GM12878 (cell line): ENCODE measurements around the gene RREB1. TPM values are rescaled to one million over a fixed set of nuclear protein-coding genes. Genes with fewer than 3 reads are reported as not detected.

Experiments used
- BCL3 ChIP-seq: IDR thresholded peaks from 2 replicates; pipeline ENCODE4 v1.6.1; 2011; ENCODE audit warnings: borderline replicate concordance, low read depth, mild to moderate bottlenecking, moderate library complexity, low read length; ENCODE audit not compliant: insufficient read depth, poor library complexity, severe bottlenecking
- CUX1 ChIP-seq: IDR thresholded peaks from 2 replicates; pipeline ENCODE4 v1.6.1; 2012; ENCODE audit warnings: improper control_type of control experiment, low read depth, low read length; ENCODE audit not compliant: insufficient replicate concordance
- IKZF1 ChIP-seq: fragments of 450-650 bp; conservative IDR thresholded peaks from 2 replicates; pipeline ENCODE4 v1.6.1; 2017; ENCODE audit warnings: antibody characterized with exemption, mild to moderate bottlenecking
- IRF4 ChIP-seq: IDR thresholded peaks from 2 replicates; pipeline ENCODE4 v1.6.1; 2011; ENCODE audit warnings: low read depth, low read length
- IRF5 ChIP-seq: fragments of 450-650 bp; IDR thresholded peaks from 2 replicates; pipeline ENCODE4 v1.6.1; 2017; ENCODE audit warnings: borderline replicate concordance
- JUNB ChIP-seq: IDR thresholded peaks from 2 replicates; pipeline ENCODE4 v1.6.1; 2016; ENCODE audit warnings: antibody characterized with exemption, mild to moderate bottlenecking
- MXI1 ChIP-seq: fragments of 150-350 bp; IDR thresholded peaks from 2 replicates; pipeline ENCODE4 v1.6.1; 2011; ENCODE audit warnings: low read depth, mild to moderate bottlenecking, inconsistent platforms, low read length, improper control_type of control experiment
- MYB ChIP-seq: fragments of 150-350 bp; IDR thresholded peaks from 2 replicates; pipeline ENCODE4 v1.6.1; 2014; ENCODE audit warnings: mild to moderate bottlenecking, low read depth, low read length, borderline replicate concordance
- NR2C2 ChIP-seq: IDR thresholded peaks from 2 replicates; pipeline ENCODE4 v1.6.1; 2011; ENCODE audit warnings: borderline replicate concordance, low read depth; ENCODE audit not compliant: control insufficient read depth, insufficient read length
- NRF1 ChIP-seq: conservative IDR thresholded peaks from 2 replicates; pipeline ENCODE4 v1.6.1; 2011; ENCODE audit warnings: mild to moderate bottlenecking, low read depth, low read length, improper control_type of control experiment
- POLR2AphosphoS5 ChIP-seq: IDR thresholded peaks from 2 replicates; pipeline ENCODE4 v1.6.1; 2011; ENCODE audit warnings: mild to moderate bottlenecking, low read length, inconsistent platforms
- RBBP5 ChIP-seq: fragments of 200-600 bp; sonication (generic); conservative IDR thresholded peaks from 2 replicates; pipeline ENCODE4 v1.6.1; 2016
- SREBF1 ChIP-seq: IDR thresholded peaks from 2 replicates; pipeline ENCODE4 v1.6.1; 2012; ENCODE audit warnings: mild to moderate bottlenecking, low read length
- STAT1 ChIP-seq: fragments of 450-650 bp; conservative IDR thresholded peaks from 2 replicates; pipeline ENCODE4 v1.6.1; 2014; ENCODE audit warnings: antibody characterized with exemption, mild to moderate bottlenecking
- TARDBP ChIP-seq: IDR thresholded peaks from 2 replicates; pipeline ENCODE4 v1.6.1; 2016; ENCODE audit warnings: borderline replicate concordance
- TBL1XR1 ChIP-seq: IDR thresholded peaks from 2 replicates; pipeline ENCODE4 v1.6.1; 2012; ENCODE audit warnings: low read depth, low read length, improper control_type of control experiment
- ZBTB40 ChIP-seq: fragments of 450-650 bp; IDR thresholded peaks from 2 replicates; pipeline ENCODE4 v1.6.1; 2016; ENCODE audit warnings: mild to moderate bottlenecking, moderate library complexity, borderline replicate concordance
- polyA plus RNA-seq, 11 experiments: library from polyadenylated mRNA; depleted of rRNA in 4 of 11; unstranded in 6 of 11; stranded (reverse) in 5 of 11; fragments of >200 nt; fragmentation: Nextera tagmentation in 4 of 11; fragmentation: Illumina TruSeq in 1 of 11; extraction: Ambion mirVana in 4 of 11; extraction: Trizol in 1 of 11; gene quantifications; 1 replicate in 1 of 11; 2 replicates in 10 of 11; pipeline versions ENCODE4 v1.2.1 to v1.2.3, GENCODE V29; 2011 to 2016; ENCODE audit warnings: inconsistent platforms in 2 of 11, missing spikeins in 2 of 11, low read depth in 1 of 11
- total RNA-seq, 4 experiments: library from RNA; depleted of rRNA in 3 of 4; stranded (reverse); fragments of >200 nt in 3 of 4; fragmentation: Illumina TruSeq in 1 of 4; extraction: Trizol in 1 of 4; gene quantifications; 2 replicates each; pipeline versions ENCODE4 v1.2.1 to v1.2.3, GENCODE V29; 2013 to 2021

Gene RREB1
- total and polyA plus RNA-seq, 10 of the 15 experiments (the other 5 are each of a cell fraction or from before 2014, with no cell fraction given): 1.9 to 30.3 (median 8.6) TPM

- TF ChIP-seq CUX1: no peak
- no peak for TF ChIP-seq MYB
- peak; percentile 89 for TF ChIP-seq TBL1XR1
- peak; percentile 92 for TF ChIP-seq MXI1
- TF ChIP-seq BCL3: peak; percentile 28
- TF ChIP-seq SREBF1: no peak
- peak; percentile 6; the same call in 1 of the 2 replicates for TF ChIP-seq IRF5
- no peak for TF ChIP-seq NR2C2
- no peak for TF ChIP-seq NRF1
- TF ChIP-seq STAT1: no peak
- TF ChIP-seq POLR2AphosphoS5: no peak
- TF ChIP-seq IKZF1: peak; percentile 85
- no peak for TF ChIP-seq ZBTB40
- TF ChIP-seq JUNB: peak; percentile 78
- 0 out of 2 replicates have a peak, but pooled peaks have one; percentile 64 for TF ChIP-seq IRF4
- no peak for TF ChIP-seq RBBP5
- no peak for TF ChIP-seq TARDBP
These were observed 33.8 kb upstream of the RREB1 start (continued) for GRCh38 chr6:7073821-7074525.
